Non-pigmented ciliary epithelial cell (primary cell): ENCODE measurements around the gene FXYD2.

ENCODE experiments used
- DNase-seq: peaks from one replicate; pipeline ENCODE4 v3.0.0-alpha.2; 2010; ENCODE audit warnings: low read depth

FXYD2 gene

DNA sequence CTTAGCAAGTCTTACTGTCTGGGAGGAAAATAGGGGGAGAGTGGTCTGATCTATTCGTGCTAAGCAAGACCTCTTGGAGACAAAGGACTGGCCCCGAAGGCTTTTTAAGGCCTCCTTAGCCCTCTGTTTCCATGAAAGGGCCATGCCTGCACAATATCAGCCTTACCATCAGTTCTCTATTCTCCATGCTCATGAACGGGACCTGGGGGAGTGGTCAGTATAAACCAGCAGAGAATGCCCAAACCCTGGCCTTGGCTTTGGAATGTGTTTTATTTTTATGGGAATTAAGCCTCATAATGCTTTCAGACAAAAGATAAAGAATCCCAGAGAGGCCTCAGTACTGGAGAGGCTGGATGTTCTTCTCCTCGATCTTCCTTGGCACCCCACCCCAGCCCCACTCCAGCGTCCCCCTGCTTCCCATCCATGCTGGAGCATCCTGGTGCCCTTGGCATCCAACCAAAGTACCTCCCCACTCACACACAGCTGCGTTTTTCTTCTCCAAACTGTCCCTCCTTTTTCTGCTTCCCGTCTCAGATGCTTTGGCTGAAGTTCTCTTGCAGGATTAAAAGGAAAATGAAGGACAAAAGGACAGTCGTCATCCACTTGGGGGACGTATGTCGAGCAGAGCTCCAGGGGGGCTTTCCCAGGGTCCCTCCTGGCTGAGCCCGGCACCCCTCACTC is 33.3 kb upstream of the FXYD2 start:
- no peak for DNase-seq

DNA sequence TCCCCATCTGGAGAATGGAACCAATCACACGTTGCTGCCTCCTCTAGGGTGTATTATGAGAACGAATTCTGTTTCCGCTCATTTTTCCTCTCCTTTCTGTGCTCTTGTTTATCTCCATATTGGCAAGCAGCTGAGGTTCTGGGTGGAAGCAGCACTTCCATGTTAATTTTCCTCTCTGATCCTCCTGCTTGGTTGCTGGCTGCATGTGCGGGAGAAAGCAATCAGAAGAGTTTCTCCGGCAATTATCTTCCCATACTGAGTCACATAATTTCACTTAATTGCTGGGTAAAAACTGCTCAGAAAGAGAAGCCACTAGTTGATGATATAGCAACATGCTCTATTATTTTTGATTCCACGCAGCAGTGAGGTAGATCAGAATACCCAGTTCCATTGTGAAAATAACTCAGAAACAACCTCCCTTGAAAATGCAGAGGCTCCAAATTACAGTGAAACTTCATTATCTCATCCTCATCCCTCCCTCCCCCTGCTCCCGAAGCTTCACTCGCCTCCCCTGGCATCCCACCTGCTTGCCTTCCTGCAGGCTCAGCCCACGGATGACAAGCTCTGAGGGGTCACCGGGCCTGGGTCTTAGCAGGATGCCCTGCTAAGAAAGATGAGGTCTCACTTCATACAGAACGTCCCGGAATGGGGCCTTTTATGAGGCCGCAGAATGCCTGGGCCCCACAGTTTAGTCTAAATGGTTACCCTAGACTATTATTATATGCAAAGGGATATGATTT is 31.5 kb upstream of the FXYD2 start:
- DNase-seq, result no peak

DNA sequence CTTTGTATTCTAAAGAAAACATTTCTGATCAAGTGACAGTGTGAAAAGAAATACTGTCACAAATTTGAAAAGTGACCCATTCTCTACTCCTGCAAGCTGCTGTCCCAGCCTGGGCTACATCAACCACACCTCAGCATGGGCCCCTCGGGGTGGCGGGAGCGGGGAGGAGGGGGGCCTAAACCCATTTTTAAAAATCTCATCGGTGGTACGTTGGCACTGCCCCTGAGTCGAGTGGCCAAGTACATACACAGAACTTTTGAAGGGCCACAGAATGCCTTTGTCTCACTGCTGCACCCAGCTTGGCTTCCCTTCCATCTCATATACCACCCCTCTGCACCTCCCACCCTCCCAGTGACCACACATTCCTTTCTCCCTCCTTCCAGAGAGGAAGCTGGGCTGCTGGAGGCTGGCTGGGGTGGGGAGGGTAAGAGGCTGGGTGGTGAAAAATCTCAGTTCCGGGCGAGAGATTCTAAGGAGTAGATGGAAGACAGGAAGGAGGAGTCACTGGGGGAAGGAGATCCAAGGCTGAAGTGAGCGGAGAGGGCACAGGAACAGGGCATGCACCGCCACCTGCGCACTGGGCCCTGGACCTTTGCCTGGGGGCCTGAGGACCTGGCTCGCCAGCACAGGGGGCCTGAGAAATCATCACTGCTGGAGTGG is 30.8 kb upstream of the FXYD2 start:
- DNase-seq, result no peak

DNA sequence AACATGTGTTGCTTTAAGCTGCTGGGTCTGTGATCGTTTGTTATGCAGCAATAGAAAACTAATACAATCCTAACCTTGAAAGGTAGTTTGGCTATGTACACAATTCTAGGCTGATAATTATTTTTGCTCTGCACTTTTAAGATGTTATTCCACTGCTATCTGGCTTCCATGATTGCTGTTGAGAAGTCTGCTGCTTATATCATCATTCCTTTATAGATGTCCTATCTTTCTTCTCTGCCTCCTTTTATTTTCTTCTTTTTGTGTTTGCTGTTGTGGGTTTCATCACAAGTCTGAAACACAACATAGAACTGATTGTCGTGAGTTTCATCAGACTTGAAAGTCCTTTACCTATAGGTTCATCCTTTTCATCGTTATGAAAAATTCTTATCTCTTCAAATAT is 27.8 kb upstream of the FXYD2 start:
- no peak for DNase-seq

DNA sequence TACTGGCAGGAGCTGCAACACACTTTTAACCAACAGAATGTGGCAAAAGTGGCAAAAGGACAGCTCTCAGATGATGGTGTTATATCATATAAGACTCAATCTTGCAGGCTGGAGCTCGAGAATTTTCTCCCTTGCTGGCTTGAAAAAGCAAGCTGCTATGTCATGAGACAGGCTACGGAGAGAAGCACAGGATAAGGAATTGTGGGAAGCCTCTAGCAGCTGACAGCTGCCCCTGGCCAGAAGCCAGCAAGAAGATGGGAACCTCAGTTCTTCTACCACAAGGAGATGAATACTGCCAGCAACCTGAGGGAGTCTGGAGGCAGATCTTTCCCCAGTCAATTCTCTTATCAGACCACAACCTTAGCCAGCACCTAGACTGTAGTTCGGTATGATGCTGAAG is 27.3 kb upstream of the FXYD2 start:
- DNase-seq, result no peak

DNA sequence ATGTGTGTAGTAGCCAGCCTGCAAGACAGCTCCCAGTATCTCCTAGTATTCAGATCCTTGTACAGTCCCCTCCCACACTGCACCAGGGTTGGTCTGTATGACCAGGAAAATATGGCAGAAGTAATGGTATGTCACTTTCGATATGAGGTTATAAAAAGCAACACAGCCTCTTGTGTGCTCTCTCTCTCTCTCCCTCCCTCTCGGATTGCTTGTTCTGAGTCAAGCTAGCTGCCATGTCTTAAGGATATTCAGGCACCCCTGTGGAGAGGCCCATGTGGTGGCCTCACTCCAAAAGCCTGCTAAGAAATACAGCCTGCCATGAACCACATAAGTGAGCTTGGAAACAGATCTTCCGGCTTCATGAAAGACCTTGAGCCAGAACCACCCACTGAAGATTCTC is 26.6 kb upstream of the FXYD2 start:
- DNase-seq, result no peak

DNA sequence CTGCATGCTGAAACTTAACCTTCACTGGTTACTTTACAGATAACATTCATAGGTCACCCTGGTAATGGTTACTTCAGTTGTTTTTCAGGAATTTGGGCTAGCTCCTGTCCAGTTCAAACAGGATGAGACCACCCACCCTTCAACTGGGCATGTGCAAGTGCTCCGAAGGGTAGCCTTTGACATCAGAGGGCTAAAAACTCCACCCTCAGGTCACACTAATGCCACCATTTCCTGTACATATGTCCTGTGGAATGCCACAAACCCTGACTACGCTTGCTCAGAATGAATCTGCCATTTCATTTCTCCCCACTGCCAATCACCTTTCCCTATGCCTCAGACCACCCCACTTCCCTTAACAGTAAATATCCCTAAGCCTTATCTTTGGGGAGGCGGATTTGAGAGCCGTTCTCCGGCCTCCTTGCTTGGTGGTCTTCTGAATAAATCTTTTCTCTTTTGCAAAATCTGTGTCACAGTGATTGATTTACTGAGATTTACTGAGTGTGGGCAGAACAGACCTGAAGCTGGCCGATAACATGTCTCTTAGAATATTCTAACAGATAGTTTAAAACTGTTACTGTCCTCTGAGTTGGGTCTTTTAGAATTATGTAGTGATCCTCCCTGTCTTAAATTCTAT is 25.4 kb upstream of the FXYD2 start:
- no peak for DNase-seq

DNA sequence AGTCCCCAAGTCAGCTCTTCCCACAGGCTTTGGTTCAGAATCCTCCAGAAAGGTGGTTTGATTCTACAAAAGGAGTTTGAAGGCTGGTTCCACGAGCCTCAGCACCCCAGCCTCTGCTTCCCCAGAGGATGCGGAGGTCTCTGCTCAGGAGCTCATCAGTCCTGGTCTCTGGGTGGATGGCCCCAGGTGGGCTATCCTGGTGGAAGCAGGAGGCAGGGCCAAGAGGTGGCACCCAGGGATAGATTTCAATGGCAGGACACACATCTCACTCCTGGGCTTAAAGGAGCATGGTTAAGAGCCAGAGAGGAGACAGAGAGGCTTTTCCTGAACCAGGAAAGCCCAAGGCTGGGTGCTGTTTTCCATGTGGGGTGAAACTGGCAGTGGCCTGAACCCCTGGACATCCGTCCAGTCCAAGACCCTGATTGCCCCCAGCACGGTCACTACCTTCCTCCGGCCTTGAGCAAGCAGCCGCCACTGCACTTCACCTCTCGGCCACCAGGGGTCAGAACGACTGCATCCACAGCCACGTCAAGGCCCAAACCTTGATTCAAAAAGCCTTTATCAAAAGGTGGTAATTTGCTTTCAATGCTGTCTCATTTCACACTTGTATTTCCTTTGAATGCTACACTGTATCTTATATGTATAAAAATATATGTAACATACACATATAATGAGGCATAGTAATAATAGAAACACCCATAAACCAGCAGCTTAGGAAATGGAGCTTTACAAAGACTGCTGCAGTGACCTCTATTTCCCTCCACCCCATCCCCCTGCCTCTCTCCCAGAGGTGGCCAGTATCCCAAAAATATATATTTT is 19.3 kb upstream of the FXYD2 start:
- DNase-seq, result no peak

DNA sequence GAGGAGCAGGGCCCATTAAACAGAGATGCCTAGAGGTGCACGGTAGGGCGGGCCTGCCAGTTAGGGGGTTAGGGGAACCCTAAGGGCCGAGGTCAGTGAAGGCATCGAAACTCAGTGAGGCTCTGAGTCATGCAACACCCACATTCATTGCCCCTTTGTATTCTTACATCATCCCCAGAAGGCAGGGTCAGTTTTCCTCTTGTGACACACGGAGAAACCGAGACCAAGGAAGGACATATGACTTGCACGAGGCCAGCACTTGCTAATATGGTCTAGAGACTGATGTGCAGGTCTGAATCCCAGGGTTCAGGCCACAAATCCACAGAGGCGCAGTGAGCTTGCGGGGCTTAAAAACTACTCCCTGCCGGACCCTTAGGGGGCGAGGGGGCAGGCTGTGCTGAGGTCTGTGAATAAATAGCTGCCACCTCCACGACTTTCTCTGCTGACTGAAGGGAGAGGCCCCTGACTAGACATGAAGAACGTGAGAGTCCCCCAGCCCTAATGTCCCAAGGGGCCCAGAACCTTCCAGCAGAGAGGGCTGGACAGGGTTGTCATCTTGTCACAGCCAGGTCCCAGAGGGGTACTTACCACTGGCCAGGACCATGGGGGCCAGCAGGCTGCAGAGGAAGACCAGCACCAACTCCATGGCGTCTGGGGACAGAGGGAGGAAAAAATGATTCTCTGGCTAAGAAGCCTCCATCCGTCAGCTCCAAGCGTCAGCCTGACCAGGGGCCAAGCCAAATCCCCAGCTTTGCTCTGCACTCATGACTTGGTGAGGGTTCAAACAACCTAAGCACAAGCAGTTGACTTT is 17.8 kb upstream of the FXYD2 start:
- no peak for DNase-seq

DNA sequence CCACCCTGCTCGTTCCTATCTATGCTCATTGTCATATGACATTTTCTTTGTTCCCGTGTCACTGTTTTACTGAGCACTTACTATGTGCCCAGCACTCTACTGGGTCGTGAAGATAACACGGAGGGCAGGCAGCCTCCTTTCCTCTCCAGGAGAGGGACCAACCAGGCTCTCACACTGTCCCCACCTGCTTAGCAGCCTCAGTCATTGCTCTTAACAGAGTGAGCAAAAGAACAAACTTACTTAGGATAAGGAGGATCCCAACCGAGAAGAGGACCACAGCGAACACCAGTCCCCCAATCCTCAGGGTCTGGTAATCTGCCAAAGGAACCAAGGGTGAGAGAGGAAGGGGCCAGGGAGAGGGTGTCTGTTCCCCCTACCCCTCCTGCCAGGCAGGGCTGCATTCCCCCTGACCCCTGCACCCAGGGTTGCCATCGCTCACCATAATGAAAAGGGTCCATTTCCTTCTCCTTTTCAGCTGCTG is 17.0 kb upstream of the FXYD2 start:
- no peak for DNase-seq

DNA sequence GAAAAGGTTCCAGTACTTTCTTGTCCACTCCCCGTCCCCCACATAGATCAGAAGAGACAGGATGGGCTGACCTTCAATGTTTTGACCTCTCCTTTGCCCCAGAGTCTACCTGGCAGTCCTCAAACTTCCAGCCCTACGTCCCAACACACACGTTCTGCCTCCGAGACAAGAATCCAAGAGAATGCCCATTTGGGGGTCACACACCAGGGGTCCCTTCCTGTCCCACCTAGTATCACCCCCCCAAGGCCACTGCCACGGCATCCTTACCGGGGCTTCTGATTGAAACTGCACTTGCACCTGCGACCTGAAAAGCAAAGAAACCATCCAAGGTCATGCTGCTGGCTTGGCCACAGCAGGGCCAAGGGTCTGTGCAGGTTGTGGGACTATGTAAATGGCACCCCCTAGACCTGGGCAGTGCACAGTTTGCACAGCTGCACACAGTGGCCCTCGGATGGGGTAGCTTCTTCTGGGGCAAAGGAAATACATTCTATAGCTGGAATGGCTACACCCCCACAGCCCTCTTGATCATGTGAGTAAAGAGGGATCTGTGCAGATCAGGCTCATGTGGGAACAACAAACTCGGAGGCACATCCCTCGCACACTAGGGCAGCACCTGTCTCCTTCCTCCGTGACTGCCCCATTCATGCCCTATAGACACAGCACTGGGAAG is 16.5 kb upstream of the FXYD2 start:
- DNase-seq, result no peak

DNA sequence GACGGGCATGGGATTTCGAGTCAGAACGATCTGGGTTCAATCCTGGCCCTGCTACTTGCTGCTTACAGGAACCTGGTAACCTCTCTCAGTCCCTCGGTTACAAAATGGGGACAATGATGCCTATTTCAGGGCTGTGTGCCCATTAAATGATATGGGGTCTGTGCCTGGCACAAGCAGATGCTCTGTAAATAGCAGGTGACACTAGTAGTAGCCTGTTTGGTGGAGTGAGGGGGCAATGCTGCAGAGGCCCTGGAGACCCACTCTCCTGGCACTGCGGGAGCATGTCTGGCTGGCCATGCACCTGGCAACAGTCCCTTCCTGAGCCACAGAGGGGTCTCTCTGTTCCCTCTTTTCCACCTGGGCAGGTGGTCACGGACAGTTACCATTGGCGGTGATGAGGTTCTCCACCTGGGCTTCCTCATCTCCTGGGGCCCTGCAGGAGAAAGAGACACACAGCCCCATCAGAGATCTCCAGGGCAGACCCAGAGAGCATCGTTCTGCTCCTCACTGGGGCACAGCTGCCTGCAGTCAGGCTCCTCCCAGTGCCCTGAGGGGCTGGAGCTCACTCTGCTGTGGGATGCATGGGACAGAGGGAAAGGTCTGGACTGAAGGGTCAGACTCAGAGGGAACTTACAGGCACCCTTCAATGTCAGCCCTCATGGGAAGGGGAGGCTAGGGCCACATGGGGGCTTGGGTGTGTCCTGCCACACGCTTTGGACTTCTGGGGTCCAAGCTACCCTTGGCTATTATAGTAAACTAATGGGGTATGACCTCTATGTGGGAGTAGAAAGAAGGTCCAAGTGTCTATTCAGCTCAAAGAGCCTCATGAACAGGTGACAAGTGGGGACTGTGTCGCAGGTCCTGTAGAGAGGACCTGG is 15.6 kb upstream of the FXYD2 start:
- DNase-seq, result no peak

DNA sequence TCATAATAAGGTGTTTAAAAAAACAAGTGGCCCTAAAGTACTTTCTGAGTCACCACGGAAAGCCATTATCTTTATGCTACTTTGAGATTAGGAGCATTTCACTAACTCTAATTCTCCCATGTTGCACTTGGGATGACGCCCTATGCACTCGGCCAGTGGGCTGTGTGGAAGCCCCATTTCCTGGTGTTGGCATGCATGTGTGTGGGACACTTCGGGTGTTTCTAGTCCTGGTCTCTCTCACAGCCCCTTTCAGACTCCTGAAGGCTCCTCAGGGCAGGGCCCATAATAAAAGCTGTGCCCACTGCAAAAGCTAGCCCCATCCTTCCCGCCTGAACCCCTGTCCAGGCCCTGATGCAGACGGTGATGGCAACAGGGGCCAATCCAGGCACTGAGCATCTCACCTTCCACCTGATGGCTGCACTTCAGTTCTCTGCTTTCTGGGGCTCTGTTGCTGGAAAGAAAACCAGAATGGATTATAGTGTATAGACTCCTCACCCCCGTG is 14.9 kb upstream of the FXYD2 start:
- DNase-seq, result no peak

DNA sequence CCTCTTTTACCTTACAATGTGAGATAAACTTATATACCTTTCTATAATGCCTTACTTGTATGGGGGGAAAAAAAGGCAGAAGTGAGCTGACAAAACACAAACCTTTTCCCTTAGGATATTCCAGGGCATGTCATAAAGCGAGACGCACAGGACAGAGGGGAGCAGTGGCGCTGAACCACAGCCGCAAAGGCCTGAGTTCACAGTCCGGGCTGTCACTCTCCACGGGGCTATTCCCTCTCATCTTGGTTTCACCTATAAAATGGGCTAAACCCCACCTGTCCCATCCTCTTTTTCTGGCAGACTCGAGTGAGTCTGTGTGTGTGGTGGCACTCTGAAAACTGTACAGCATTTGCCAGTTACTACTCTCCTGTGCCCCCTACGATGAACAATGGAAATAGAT is 14.4 kb upstream of the FXYD2 start:
- no peak for DNase-seq

DNA sequence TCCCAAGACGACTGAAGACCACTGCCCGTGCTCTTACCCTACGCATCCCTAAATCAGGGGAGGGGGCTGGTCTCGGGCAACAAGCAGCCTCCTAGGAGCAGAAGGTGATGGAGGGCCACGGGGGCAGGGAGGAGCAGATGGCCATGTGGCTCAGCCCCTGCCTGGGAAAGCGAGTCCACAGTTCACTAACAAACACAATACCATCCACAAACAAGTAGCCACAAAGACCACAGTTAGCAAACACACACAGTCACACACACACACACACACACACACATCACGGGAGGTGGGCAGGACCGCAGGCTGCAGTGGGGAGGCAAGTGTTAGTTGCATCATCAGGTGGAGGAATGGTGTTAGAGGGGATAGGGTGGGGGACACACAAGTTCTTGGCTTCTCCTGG is 13.2 kb upstream of the FXYD2 start:
- no peak for DNase-seq

DNA sequence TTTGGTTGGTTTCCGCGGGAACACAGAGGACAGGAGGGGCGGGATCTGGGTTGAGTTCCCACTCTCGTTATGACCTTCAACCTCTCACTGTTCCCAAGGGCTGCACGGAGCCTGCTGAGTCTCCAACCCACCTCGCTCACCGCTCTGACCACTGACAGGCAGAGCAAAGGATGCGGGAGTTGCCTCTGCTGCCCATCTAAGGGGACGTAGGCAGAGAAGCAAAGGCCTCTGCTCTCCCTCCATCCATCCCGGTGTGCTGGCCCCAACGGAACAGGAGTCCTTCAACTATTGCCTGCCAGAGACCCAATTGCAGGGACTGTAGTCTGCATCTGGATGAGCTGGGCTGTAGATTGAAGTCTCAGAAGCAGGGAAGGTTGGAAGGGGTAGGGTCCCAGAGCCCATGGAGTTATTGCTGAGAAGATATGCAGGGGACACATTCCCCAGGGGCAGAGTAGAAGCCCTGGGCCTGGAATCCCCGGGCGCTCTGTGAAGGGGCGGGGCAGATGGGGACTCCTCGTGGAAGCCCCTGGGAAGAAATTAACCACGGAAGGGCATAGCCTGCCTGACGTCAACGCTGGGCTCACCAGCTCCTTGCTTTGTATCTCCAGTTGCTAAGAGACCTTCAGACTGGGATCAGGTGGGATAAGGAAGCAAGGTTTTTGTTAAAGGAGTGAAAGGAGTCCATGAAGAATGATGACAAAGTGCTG is 12.7 kb upstream of the FXYD2 start:
- no peak for DNase-seq

DNA sequence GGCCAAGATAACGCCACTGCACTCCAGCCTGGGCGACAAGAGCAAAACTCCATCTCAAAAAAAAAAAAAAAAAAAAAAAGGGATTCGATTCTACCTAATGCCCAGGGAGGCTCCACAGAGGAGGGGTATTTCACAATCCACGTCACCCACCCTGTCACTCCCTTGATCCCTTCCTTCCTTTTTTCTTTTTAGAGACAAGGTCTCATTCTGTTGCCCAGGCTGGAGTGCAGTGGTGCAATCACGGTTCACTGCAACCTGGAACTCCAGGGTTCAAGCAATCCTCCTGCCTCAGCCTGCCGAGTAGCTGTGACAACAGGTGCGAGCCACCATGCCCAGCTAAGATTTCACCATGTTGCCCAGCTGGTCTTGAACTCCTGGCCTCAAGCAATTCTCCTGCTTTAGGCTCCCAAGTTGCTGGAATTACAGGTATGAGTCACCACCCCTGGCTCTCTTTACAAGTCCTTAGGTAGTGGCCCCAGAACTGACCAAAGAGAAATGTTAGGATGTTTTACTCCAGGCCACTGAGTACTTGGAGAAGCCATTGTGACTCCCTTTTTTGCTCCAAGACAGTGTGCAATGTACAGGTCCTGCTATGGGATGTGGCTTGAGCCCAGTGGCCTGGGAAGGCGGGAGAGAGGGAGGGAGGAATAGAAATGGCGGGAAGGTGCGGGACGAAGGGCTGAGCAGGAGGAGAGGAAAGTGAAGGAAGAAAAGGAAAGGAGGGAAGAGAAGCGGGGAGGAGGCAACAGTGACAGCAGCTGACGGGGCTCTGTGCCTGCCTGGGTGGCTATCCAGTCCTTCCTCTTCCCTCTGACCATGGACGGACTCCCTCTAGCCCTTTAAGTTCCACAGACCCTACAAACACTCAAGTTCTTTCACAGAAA is 11.8 kb upstream of the FXYD2 start:
- DNase-seq, result no peak

DNA sequence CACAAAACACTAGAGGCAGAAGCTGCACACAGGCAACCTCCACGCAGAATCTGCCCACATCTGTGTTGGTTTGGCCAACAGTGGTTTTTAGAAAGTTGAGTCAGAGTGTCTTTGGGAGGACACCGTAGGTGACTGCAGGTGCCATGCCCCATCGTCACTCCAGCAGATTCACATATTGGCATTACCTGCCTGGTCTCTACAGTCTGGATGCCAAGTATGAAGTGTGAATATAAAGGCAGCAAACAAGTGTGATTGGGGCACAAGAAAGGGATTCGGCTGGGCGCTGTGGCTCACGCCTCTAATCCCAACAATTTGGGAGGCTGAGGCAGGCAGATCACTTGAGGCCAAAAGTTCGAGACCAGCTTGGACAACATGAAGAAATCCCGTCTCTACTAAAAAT is 11.0 kb upstream of the FXYD2 start:
- no peak for DNase-seq
